OCI-LY7 (cell line): ENCODE measurements around the gene GRK5.

Experiments
- EZH2phosphoT487 ChIP-seq: fragments of 200-600 bp; sonication (generic); IDR thresholded peaks from 2 replicates; pipeline ENCODE4 v1.6.1; 2018; ENCODE audit warnings: low read depth, borderline replicate concordance, mild to moderate bottlenecking, mixed run types, antibody characterized with exemption, low read length, moderate library complexity, mixed read lengths
- TF ChIP-seq, protein P1 (sequence below): fragments of 200-600 bp; sonication (generic); conservative IDR thresholded peaks from 2 replicates; pipeline ENCODE4 v1.5.1; 2014; ENCODE audit warnings: mild to moderate bottlenecking, antibody characterized with exemption, low read length, moderate library complexity, mixed read lengths

DNA sequence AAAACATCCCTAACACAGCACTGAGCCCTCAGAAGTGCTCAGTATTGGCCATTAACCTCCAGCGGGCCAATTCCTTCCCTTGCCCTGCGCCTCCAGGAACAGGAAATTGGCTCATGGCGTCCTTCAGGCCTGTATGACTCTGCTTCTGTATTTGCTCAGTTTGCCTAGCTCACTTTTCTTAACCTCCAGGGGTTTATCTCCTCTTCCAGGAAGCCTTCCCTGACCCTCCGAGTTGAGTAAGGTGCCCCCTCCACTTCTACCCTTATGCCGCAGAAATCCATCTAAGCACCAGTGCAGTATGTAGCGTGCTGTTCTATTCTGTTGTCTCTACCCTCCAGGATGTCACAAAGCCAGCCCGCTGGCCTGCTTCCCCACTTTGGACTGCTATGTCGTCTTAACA is 40.8 kb upstream of the GRK5 start:
- TF ChIP-seq, protein P1, sequence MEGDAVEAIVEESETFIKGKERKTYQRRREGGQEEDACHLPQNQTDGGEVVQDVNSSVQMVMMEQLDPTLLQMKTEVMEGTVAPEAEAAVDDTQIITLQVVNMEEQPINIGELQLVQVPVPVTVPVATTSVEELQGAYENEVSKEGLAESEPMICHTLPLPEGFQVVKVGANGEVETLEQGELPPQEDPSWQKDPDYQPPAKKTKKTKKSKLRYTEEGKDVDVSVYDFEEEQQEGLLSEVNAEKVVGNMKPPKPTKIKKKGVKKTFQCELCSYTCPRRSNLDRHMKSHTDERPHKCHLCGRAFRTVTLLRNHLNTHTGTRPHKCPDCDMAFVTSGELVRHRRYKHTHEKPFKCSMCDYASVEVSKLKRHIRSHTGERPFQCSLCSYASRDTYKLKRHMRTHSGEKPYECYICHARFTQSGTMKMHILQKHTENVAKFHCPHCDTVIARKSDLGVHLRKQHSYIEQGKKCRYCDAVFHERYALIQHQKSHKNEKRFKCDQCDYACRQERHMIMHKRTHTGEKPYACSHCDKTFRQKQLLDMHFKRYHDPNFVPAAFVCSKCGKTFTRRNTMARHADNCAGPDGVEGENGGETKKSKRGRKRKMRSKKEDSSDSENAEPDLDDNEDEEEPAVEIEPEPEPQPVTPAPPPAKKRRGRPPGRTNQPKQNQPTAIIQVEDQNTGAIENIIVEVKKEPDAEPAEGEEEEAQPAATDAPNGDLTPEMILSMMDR: no peak
- no peak for TF ChIP-seq EZH2phosphoT487
